ENCODE results near the gene RPS6KB2. TPM values are rescaled to one million over a fixed set of nuclear protein-coding genes. Genes with fewer than 3 reads are reported as not detected.

RPS6KB2 gene
- total RNA-seq, 3 donors from 2014 or later (not counting 1 experiment from before 2014, with no cell fraction given): 81.0 to 89.6 (median 84.6) TPM

- peak within 1 kb of the TSS; percentile 88 for H3K4me3 ChIP-seq (ENCODE audit: low read length)
- peaks cover 25% of the 10 kb centered on the region for H3K4me1 ChIP-seq (ENCODE audit: control insufficient read depth, insufficient read depth, low read length)
- intact Hi-C loops (cut with micrococcal nuclease): no loop called here
- no peak for TF ChIP-seq CTCF (IDR thresholded peaks at IDR 0.05)
- H3K27me3 Mint-ChIP-seq (ENCODE audit: low read depth in 2 of 2): no peaks in the 10 kb centered on the region
- WGBS (ENCODE audit: insufficient coverage): under 1% methylated on average over 75 of the region's 75 CpGs
- no peaks in the 10 kb centered on the region for H3K36me3 Mint-ChIP-seq
- H3K27me3 ChIP-seq (ENCODE audit: control insufficient read depth, insufficient read depth, low read length): no peaks in the 10 kb centered on the region
- peak; percentile 88 to 97 for DNase-seq
- peak within 1 kb of the TSS; percentile 87 to 88 for H3K27ac Mint-ChIP-seq
- ATAC-seq: peak; percentile 87 to 90 (median 88)
- peaks cover 18% of the 10 kb centered on the region for H3K36me3 ChIP-seq (ENCODE audit: control insufficient read depth, insufficient read depth, low read length)
- H3K27ac ChIP-seq (ENCODE audit: low read length): peak within 1 kb of the TSS; percentile 77
- H3K9me3 ChIP-seq (ENCODE audit: control insufficient read depth, insufficient read depth, low read length): no peaks in the 10 kb centered on the region
- H3K4me3 Mint-ChIP-seq: peak within 1 kb of the TSS; percentile 87
- peaks cover 22 to 47% of the 10 kb centered on the region in 2 donors for H3K4me1 Mint-ChIP-seq
- no peaks in the 10 kb centered on the region for H3K9me3 Mint-ChIP-seq
Measured at GRCh38 chr11:67391304-67392182, 36.8 kb upstream of the RPS6KB2 start, which contains the start of gene RAD9A. Gene RAD9A, plus strand, starts transcription at chr11:67391986. Its CDS starts 59 bp downstream, at chr11:67392045.

GRCh38 chr11:67392183-67392715 lies 36.0 kb upstream of the RPS6KB2 start:
- H3K4me3 ChIP-seq (ENCODE audit: low read length): peak overlapping the region; percentile 88
- no peaks in the 10 kb centered on the region for H3K27me3 ChIP-seq (ENCODE audit: control insufficient read depth, insufficient read depth, low read length)
- Mint-ChIP-seq H3K9me3 (no peaks in the 10 kb centered on the region), H3K27me3 (ENCODE audit: low read depth in 2 of 2) (no peaks in the 10 kb centered on the region), H3K27ac (peak overlapping the region; percentile 87 to 88), H3K36me3 (no peaks in the 10 kb centered on the region), H3K4me1 (peaks cover 28 to 54% of the 10 kb centered on the region in 2 donors), H3K4me3 (peak overlapping the region; percentile 87)
- H3K36me3 ChIP-seq (ENCODE audit: control insufficient read depth, insufficient read depth, low read length): peaks cover 21% of the 10 kb centered on the region
- WGBS (ENCODE audit: insufficient coverage): 13% methylated on average over 31 of the region's 31 CpGs
- peak overlapping the region; percentile 48 for H3K27ac ChIP-seq (ENCODE audit: low read length)
- intact Hi-C loops (cut with micrococcal nuclease): no loop called here
- no peak for DNase-seq
- H3K9me3 ChIP-seq (ENCODE audit: control insufficient read depth, insufficient read depth, low read length): no peaks in the 10 kb centered on the region
- no peak for TF ChIP-seq CTCF (IDR thresholded peaks at IDR 0.05)
- H3K4me1 ChIP-seq (ENCODE audit: control insufficient read depth, insufficient read depth, low read length): peaks cover 32% of the 10 kb centered on the region
- ATAC-seq: peak in 2 of 3 donors; percentile 19 to 30

GRCh38 chr11:67393437-67393836 lies 34.9 kb upstream of the RPS6KB2 start:
- no peak for TF ChIP-seq CTCF (IDR thresholded peaks at IDR 0.05)
- no peaks in the 10 kb centered on the region for H3K9me3 Mint-ChIP-seq
- intact Hi-C loops (cut with micrococcal nuclease): no loop called here
- H3K36me3 ChIP-seq (ENCODE audit: control insufficient read depth, insufficient read depth, low read length): peaks cover 33% of the 10 kb centered on the region
- H3K27ac ChIP-seq (ENCODE audit: low read length): no peak overlapping the region
- 93% methylated on average over 18 of the region's 18 CpGs for WGBS (ENCODE audit: insufficient coverage)
- DNase-seq (no peak), ATAC-seq (no peak)
- no peaks in the 10 kb centered on the region for H3K36me3 Mint-ChIP-seq
- peak overlapping the region in 1 of 2 donors; percentile 29 for H3K27ac Mint-ChIP-seq
- no peak overlapping the region for H3K4me3 ChIP-seq (ENCODE audit: low read length)
- H3K9me3 ChIP-seq (ENCODE audit: control insufficient read depth, insufficient read depth, low read length): no peaks in the 10 kb centered on the region
- no peaks in the 10 kb centered on the region for H3K27me3 ChIP-seq (ENCODE audit: control insufficient read depth, insufficient read depth, low read length)
- no peaks in the 10 kb centered on the region for H3K27me3 Mint-ChIP-seq (ENCODE audit: low read depth in 2 of 2)
- H3K4me1 Mint-ChIP-seq: peaks cover 29 to 61% of the 10 kb centered on the region in 2 donors
- H3K4me1 ChIP-seq (ENCODE audit: control insufficient read depth, insufficient read depth, low read length): peaks cover 44% of the 10 kb centered on the region
- H3K4me3 Mint-ChIP-seq: peak overlapping the region; percentile 76
